Hindlimb muscle (tissue), 1 donor: ENCODE results near the gene KIF6. TPM values are rescaled to one million over a fixed set of nuclear protein-coding genes. Genes with fewer than 3 reads are reported as not detected.
A peak's percentile ranks its signal among the peaks of the same experiment; 100 is the strongest.
"Not testable (repeated sequence)": the region's sequence is repeated elsewhere in the genome, so short reads cannot be mapped to it uniquely, and the experiment has no call there.

ENCODE experiments used
- DNase-seq: peaks from one replicate; pipeline ENCODE4 v3.0.0-alpha.2; 2013
- polyA plus RNA-seq: library from polyadenylated mRNA; unstranded; fragments of 120-200 nt; gene quantifications from one replicate; pipeline ENCODE4 v1.2.1, GENCODE V29; 2013; ENCODE audit not compliant: insufficient read length

KIF6 gene
- polyA plus RNA-seq, 1 donor = 1.6 TPM

- DNase-seq = no peak
Observed at GRCh38 chr6:39714802-39715201, 10.4 kb downstream of the KIF6 start.

DNA sequence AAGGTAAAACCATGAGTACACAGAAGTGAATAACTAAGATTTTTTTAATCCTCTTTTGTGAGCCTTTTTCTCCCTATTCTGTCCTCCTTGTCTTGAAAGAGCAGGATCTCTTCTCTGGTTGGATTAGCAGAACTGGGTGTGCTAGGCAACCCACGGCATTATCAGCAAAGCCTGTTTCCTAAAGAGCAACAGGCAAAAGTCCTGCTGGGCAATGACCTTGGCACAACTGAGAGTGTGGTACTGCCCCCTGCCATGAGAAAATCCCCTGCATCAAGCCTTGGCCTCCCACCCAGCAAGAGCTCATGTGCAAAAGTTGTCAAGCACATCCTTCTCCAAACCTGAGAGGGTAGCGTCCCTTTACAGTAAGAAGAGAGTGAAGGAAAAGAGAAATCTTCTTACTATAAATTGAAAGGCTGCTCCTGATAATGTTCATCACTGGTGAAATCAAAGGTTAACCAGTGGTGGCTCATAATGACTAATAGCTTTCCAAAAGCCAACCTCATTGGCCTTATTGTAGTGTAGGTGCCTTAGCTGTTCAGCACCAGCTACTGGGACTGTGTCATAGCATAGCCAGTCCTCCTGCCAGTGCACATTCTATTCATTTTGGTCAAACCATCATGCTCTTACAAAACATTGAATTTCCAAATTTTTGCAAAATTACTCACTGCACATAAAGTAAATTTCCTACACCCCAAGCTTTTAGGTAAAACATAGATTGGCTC lies 17.1 kb downstream of the KIF6 start:
- no peak for DNase-seq

GRCh38 chr6:39706819-39707335 lies 18.3 kb downstream of the KIF6 start:
- DNase-seq = no peak

DNA sequence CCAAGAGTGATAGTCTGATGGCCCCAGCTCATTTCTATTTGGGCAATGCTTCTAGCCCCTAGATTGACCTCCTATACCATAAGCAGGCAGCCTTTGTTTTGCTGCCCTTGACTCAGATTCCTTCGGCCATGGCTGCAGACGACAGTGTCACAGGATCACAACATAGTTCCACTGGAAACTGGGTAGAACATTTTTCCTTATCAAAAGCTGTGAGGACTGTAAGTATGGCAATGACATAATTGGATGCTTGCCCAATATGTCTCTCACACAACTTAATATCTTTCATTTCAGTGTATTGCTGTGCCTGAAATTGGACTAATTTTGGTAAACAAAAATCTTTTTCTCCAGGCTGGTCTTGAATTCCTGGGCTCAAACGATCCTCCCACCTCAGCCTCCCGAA lies 22.9 kb downstream of the KIF6 start:
- DNase-seq = no peak

DNA sequence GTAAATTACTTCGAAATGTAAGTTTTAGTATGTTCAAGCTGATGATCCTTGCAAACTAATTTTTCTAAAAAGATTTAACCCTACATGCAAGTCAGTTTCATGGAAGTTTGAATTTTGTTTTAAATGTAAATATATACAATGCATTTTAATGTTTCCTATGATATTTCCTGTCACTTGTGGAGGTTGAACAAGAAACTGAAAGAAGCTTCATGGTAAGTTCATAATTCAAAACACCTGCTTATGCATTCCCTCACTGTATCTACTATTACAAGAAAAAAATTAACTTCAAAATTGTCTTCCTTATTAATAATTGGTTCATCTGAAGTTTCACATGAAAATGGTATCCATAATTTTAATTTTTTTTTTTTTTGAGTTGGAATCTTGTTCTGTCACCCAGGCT lies 24.8 kb downstream of the KIF6 start:
- no peak for DNase-seq

- no peak for DNase-seq
Observed at GRCh38 chr6:39698789-39699188, 26.4 kb downstream of the KIF6 start.

DNA sequence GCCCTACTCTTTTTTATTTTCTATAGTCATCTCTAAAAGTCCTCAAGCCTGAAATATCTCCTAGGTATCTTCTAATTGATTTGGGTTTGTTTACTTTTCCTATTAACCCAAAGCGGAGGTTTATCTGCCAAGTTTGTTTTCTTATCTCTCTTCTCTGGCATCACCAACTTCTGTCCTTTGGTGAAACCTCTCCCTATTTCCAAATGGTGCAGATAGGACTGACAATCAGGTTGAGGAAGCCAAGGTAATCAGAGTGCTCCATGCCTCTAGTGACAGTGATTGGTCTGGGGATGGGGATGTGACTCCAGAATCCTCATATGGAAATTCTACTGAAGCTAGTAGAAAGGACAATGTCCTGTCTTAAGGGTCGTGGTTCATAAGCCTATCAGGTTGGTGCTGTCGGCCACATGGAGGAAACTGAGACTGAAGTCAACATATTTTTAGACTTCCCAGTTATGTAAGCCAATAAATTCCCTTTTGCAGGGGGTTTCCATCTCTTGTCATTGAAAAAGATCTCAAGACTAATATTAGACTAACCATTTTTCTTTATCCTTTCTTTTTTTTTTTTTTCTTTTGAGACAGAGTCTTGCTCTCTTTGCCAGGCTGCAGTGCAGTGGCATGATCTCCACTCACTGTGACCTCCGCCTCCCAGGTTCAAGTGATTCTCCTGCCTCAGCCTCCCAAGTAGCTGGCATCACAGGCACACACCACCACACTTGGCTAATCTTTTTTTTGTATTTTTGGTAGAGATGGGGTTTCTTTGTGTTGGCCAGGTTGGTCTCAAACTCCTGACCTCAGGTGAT lies 28.0 kb downstream of the KIF6 start:
- no peak for DNase-seq

DNA sequence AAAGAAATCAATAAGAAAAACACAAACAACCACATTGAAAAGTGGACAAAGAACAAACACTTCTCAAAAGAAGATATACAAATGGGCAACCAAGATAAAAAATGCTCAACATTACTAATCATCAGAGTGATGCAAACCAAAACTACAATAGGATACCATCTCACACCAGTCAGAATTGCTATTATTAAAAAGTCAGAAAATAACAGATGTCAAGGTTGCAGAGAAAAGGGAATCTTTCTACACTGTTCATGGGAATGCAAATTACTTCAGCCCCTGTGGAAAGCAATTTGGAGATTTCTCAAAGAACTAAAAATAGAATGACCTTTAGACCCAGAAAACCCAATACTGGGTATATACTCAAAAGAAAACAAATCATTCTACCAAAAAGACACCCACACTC lies 29.8 kb downstream of the KIF6 start:
- no peak for DNase-seq

DNA sequence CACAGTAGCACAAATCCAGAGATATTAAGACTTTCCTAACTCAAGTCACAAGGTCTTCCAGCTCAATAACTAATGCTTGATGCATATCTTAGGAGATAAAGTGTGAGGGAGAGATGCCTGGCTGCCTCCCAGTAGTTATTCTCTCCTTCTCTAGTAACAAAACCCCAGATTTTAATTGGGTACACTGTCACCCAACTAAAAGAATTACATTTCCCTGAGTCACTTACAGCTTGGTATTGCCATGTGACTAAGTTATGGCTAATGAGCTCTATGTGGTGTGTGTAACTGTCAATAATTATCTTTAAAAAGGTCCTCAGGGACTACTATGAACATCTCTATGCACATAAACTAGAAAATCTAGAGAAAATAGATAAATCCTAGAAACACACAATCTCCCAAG lies 32.0 kb downstream of the KIF6 start:
- DNase-seq = no peak

- DNase-seq = no peak
Observed at GRCh38 chr6:39688494-39688893, 36.7 kb downstream of the KIF6 start.

GRCh38 chr6:39686976-39687375 lies 38.2 kb downstream of the KIF6 start:
- DNase-seq = no peak

GRCh38 chr6:39685938-39686337 lies 39.3 kb downstream of the KIF6 start:
- no peak for DNase-seq

DNA sequence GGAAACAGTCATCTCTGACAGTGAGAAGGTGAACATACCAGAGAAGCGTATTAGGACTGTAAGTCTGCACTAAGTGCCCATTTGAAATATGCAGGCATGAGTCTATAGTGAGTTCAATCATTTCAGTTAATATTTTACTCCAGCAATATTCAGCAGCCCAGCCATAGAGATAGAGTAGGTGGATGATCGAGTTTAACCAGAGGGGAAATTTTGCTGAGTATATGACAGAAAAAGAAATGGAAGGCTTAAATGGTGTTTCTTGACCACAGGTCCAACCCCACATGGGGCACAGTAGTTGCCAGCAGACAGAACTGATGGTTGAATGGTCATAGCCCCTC lies 39.8 kb downstream of the KIF6 start:
- DNase-seq = no peak

GRCh38 chr6:39684790-39685488 lies 40.3 kb downstream of the KIF6 start:
- peak; percentile 3 for DNase-seq

DNA sequence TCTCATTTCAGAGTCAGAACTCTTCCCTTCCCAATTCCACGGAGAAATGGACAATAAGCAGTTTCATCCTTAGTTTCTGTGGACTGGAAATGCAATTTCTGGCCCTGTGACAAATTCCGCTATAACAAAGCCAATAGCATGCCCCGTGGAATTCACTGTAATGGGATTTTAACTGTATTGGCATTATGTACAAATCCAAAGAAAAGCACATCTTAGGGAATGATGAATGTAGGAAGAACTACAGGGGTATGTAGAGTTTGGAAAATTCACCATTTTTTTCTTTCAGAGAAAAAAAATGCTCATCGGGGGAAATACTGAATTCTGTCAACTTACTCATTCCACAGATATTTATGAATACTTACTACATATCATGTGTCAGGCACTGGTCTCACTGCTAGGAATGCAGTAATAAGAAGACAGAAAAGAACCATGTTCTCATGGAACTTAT lies 43.5 kb downstream of the KIF6 start:
- peak; percentile 50 for DNase-seq

- no peak for DNase-seq
Observed at GRCh38 chr6:39678914-39679313, 46.3 kb downstream of the KIF6 start.

GRCh38 chr6:39677318-39677717 lies 47.9 kb downstream of the KIF6 start:
- DNase-seq = not testable (repeated sequence)

DNA sequence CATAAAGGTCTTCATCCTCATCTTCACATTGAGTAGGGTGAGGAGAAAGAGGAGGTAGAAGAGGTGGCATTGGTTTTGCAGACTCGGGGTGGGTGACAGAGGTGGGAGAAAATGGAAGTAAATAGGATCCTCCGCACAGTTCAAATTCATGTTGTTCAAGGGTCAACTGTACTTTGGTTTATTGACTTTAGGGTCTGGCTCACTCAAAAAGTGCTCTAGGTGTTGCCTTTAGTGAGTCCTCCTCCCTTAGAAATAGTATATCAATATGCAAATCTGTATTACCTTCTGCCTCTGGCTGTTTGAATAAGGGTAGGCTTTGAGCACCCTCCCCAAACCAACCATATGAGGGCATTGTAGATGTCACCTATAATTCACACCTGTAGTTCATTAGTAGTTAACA lies 54.7 kb downstream of the KIF6 start:
- no peak for DNase-seq

- DNase-seq = no peak
Observed at GRCh38 chr6:39669973-39670342, 55.2 kb downstream of the KIF6 start.

DNA sequence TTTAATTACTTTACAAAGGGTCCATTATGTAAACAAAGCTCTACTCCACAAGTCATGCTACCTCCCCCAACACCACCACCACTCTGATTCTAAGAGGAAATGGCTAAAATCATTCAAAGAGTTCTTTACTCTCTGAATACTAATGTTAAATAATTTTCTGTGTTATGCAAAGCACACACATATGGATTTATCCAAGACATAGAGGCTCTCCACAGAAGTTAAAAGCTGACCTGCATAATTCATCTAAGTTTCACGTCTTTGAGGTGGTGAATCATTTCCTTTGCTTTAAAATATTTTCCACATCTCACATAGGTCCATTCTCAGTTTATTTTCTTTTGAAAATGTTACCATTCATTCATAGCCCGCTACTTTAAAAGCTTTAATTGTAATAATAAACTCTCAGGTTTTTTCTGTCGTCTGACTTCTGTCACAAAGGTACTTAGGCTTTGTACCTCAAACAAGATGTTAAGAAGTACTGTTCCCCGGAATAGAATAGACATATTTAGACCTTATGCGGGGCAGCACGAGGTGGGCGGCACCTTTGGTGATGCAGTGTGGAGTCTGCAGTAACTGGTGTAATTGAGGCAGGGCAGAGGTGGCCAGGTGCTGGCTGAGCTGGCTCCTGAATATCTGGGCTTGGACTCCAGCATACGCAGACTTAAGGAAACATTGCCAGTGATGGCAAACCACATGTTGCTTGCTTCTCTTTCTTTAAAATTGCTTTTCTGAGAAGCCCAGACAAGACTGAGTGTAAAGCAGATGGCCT lies 55.8 kb downstream of the KIF6 start:
- no peak for DNase-seq

DNA sequence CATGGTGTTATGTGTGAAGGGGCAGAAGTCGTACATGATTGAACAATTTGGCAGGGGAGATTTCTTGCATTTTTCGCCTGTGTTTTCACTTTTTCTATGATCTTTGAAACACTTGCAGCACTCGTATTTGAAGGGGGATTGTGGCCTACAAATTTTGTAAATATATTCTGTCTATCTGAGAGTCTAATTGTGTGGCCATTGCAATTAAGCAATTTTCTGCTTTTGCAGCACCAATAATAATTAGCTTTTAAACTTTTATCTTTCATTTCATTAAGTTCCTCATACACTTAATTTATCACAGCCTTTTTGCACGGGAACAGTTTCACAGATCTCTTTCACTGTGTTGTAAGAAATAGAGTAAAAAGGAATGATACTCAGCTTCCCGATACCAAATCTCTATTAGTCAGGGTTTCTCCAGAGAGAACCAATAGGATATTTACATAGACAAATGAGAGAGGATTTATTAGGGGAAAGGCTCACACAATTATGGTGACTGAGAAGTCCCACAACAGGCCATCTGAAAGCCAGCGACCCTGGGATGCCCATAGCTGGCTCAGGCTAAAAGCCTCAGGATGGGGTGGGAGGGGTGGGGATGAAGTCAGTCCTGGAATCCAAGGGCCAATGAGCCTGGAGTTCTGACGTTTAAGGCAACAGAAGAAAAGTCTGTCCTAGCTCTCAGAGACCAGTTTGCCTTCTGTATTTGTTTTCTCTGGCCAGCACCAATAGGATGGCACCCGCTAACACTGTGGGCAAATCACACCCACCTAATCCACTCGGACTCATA lies 58.3 kb downstream of the KIF6 start:
- no peak for DNase-seq

DNA sequence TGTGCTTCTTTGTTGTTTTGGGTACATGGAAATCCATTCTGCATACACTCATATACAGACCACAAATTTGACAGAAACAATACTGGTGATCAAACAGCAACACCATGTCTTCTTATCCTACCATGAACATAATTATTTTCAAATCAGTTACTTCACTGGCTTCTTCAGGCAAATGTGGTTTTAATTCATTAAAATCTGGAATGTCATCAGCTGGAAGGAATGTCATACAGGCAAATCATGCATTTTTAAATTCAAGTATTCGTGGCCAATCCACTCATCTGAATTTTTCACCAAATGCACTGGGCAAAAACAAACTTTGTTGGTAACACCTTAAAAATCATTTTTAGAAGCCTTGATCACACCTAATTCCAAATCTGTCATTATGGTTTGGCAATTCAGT lies 59.3 kb downstream of the KIF6 start:
- no peak for DNase-seq
